OCI-LY3 (cell line): Measurements from ENCODE around the gene ZDBF2.

Experiments used
- H2AFZ ChIP-seq: fragments of 200-600, 300-600 bp; shearing (Covaris generic); 2 replicates; pipeline ENCODE4 v1.6.0; 2014; ENCODE audit warnings: antibody characterized with exemption, low read depth, low read length
- H3K27ac ChIP-seq: fragments of 200-600, 300-600 bp; sonication (generic); 2 replicates; pipeline ENCODE4 v1.5.1; 2014; ENCODE audit warnings: mild to moderate bottlenecking, low read length, moderate library complexity, mixed read lengths
- H3K27me3 ChIP-seq: fragments of 200-600, 300-600 bp; sonication (generic); 2 replicates; pipeline ENCODE4 v1.6.1; 2014; ENCODE audit warnings: low read depth, low read length, mixed read lengths
- H3K36me3 ChIP-seq: fragments of 200-600, 300-600 bp; sonication (generic); replicated peaks from 2 replicates; pipeline ENCODE3; 2014; ENCODE audit warnings: low read depth, low read length, mixed read lengths
- H3K4me1 ChIP-seq: fragments of 300-600, 200-600 bp; sonication (generic); 2 replicates; pipeline ENCODE4 v1.6.1; 2014; ENCODE audit warnings: low read length, mixed read lengths
- H3K4me2 ChIP-seq: fragments of 200-600, 300-600 bp; sonication (generic); 2 replicates; pipeline ENCODE4 v1.6.1; 2014; ENCODE audit warnings: low read length, mixed read lengths
- H3K4me3 ChIP-seq: fragments of 300-600, 200-600 bp; sonication (generic); 2 replicates; pipeline ENCODE4 v1.5.1; 2014; ENCODE audit warnings: antibody characterized with exemption, mild to moderate bottlenecking, low read length, moderate library complexity
- H3K79me2 ChIP-seq: fragments of 300-600, 200-600 bp; shearing (Covaris generic); 2 replicates; pipeline ENCODE4 v1.6.1; 2014; ENCODE audit warnings: mild to moderate bottlenecking, low read length, mixed read lengths
- H3K9ac ChIP-seq: fragments of 300-600, 200-600 bp; shearing (Covaris generic); 2 replicates; pipeline ENCODE4 v1.6.0; 2014; ENCODE audit warnings: mild to moderate bottlenecking, low read length, moderate library complexity
- H3K9me3 ChIP-seq: fragments of 200-600, 300-600 bp; shearing (Covaris generic); 2 replicates; pipeline ENCODE4 v1.6.1; 2014; ENCODE audit warnings: low read length, mixed read lengths; ENCODE audit not compliant: insufficient read depth
- H4K20me1 ChIP-seq: fragments of 200-600, 300-600 bp; sonication (generic); 2 replicates; pipeline ENCODE4 v1.6.1; 2016; ENCODE audit warnings: low read length, mixed read lengths; ENCODE audit not compliant: insufficient read depth
- EZH2phosphoT487 ChIP-seq: fragments of 200-600 bp; shearing (Covaris generic); IDR thresholded peaks from 2 replicates; pipeline ENCODE4 v1.6.1; 2018; ENCODE audit warnings: antibody characterized with exemption, mixed run types, low read depth
- TF ChIP-seq, protein P1 (sequence below): fragments of 200-600, 300-600 bp; sonication (generic); IDR thresholded peaks from 2 replicates; pipeline ENCODE4 v1.5.1; 2014; ENCODE audit warnings: antibody characterized with exemption, low read length, low read depth

ZDBF2 gene

DNA sequence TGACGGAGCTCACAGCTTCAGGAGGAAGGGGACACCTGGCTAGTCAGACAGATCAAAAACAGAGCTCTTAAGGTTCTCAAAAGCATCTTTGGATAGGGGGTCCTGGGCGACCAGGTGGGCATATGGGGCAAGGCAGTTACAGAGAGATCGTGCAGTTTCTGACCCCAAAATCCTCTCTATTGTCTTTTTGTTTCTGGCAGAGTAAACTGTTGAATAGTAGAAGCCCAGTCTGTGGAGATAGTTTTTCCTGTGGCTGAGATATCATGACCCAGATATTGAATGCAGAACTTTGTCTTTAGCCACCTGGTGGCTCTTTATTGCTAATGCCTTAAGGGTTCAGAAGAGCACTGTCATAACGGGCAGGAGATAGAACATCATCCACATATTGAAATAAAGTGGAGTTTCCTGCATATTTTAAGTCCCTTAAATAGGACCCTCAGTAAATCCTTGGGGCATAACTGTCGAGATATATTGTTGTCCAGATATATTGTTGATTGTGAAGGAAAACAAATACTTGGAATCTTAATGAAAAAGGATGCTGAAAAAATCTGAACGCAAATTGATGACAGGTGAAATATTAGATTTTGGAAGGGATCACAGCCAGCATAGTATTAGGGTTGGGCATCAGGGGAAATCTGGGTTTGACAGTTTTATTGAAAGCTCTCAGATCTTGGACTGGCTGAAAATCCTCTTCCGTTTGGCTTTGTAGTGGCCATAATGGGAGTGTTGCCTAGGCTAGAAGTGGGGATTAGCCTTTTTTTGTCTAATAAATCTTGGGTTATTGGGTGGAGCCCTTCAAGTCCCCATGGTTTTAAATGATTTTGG, 14.1 kb upstream of the ZDBF2 start:
- H3K9ac ChIP-seq: peak overlapping the region; percentile 26; the same call in 1 of the 2 replicates
- H3K27ac ChIP-seq: no peak overlapping the region
- TF ChIP-seq EZH2phosphoT487: no peak
- TF ChIP-seq, protein P1, sequence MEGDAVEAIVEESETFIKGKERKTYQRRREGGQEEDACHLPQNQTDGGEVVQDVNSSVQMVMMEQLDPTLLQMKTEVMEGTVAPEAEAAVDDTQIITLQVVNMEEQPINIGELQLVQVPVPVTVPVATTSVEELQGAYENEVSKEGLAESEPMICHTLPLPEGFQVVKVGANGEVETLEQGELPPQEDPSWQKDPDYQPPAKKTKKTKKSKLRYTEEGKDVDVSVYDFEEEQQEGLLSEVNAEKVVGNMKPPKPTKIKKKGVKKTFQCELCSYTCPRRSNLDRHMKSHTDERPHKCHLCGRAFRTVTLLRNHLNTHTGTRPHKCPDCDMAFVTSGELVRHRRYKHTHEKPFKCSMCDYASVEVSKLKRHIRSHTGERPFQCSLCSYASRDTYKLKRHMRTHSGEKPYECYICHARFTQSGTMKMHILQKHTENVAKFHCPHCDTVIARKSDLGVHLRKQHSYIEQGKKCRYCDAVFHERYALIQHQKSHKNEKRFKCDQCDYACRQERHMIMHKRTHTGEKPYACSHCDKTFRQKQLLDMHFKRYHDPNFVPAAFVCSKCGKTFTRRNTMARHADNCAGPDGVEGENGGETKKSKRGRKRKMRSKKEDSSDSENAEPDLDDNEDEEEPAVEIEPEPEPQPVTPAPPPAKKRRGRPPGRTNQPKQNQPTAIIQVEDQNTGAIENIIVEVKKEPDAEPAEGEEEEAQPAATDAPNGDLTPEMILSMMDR: peak; percentile 62
- H3K4me2 ChIP-seq: peak overlapping the region; percentile 81
- H2AFZ ChIP-seq: peak overlapping the region; percentile 78; the same call in 1 of the 2 replicates
- no peaks in the 10 kb centered on the region for H3K9me3 ChIP-seq
- peak overlapping the region; percentile 62 for H3K4me3 ChIP-seq
- peaks cover 5% of the 10 kb centered on the region; the same call in 1 of the 2 replicates for H3K4me1 ChIP-seq
- no peaks in the 10 kb centered on the region for H3K79me2 ChIP-seq
- no peaks in the 10 kb centered on the region for H4K20me1 ChIP-seq
- no peaks in the 10 kb centered on the region for H3K36me3 ChIP-seq
- H3K27me3 ChIP-seq: peaks cover 17% of the 10 kb centered on the region; the same call in 1 of the 2 replicates

DNA sequence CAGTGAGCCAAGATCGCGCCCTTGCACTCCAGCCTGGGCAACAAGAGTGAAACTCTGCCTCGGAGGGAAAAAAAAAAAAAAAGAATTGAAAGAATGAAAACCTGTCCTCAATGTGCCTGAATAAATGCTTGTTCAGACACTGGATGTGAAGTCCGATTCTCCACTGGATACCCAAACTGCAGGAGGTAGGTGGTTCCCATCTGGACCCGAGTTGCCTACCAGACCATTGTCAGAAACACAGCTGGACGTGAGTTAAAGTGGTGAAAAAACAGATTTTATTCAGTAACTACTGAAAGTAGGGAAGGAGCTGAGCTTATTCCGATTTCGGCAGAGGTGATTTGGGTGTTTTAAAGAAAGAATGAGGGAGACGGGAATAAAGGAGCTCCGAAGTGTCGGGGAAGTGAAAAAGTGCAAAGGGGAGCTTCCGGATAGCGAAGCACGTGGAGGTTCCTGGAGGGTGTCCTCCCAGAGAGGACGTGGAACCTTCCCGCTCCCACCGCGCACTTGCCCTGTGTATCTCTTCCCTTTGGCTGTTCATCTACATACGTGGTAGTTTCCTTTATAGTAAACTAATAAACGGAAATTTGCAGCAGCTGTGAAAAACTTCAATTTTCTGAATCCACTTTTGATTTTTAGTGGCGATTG, 10.4 kb upstream of the ZDBF2 start:
- Histone ChIP-seq H3K79me2 (no peaks in the 10 kb centered on the region), H3K36me3 (no peaks in the 10 kb centered on the region), H3K27ac (no peak overlapping the region), H3K9ac (no peak overlapping the region), H3K4me3 (no peak overlapping the region), H3K9me3 (no peaks in the 10 kb centered on the region), H4K20me1 (no peaks in the 10 kb centered on the region), H3K4me1 (peaks cover 9% of the 10 kb centered on the region; the same call in 1 of the 2 replicates), H2AFZ (no peak overlapping the region), H3K4me2 (no peak overlapping the region), H3K27me3 (peaks cover 17% of the 10 kb centered on the region; the same call in 1 of the 2 replicates)
- TF ChIP-seq EZH2phosphoT487: no peak
- TF ChIP-seq, protein P1: no peak

DNA sequence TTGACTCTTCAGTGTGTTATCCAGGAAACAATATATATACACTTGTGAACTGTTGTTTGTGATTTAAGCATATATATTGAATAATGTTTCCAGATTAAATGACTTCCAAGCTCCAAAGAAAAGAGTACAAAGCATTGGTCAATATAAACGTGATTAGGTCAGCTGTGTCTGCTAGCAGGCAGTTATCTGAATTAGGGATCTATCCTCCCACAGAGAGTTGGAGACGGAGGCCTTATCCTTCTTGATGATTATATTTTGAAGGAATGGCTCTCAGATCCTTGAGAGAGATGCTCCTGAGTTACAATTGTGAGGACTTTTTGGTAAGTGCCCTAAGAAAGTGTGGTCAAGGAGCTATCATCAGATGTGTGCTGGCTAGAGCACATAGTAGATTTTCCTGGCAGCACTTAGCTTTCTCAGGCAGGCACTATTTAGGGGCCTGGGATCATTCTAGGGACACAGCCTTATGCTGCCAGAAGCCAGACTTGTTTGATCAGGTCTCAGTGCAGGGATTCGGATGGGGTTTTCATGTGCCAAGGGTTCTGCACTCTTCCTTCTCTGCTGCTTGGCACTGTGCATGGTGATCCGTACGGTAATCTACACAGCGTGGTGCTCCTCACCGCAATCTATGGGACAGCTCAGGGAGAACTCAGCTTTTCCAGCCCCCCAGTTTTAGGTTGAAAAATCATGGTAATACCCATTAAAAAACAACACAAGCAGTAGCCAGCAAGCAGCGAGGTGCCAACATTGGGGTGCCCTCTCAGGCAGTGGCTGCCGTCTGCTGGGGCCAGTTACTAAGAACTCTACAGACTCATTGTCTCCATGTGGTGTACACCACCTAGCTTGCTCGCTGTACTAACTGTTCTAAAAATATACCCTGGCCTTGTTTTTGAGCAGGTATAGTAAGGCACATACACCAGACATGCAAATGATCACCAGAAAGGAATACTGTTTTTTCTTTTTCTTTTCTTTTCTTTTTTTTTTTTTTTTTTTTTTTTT, 8.0 kb upstream of the ZDBF2 start:
- Histone ChIP-seq H3K4me2 (no peak overlapping the region), H4K20me1 (no peaks in the 10 kb centered on the region), H3K36me3 (no peaks in the 10 kb centered on the region), H3K9me3 (no peaks in the 10 kb centered on the region), H3K27me3 (peaks cover 11% of the 10 kb centered on the region; the same call in 1 of the 2 replicates), H3K4me1 (0 out of 2 replicates have a peak, but pooled peaks cover 3% of the 10 kb centered on the region), H3K79me2 (no peaks in the 10 kb centered on the region), H2AFZ (no peak overlapping the region), H3K4me3 (no peak overlapping the region), H3K27ac (no peak overlapping the region), H3K9ac (no peak overlapping the region)
- TF ChIP-seq, protein P1: no peak
- no peak for TF ChIP-seq EZH2phosphoT487
